ENCODE data around the gene TSHZ2.

The TSHZ2 gene

DNA sequence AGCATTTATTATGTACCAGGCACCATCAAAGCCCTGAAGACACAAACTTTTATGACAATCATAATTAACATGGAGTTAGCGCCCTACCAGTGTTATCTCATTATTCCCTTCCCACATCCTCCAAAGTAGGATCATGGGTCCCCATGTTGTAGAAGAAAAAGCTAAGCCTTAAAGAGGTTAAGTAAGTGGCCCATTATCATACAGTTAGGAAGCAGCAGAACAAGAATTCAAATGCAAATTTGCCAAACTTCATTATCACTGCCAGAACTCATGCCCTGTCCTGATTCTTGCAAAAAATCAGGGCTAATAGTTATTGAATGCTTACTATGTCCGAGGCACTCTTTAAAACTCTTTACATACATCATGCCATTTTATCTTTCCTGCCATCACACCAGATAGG is 310.9 kb downstream of the TSHZ2 start:
- H3K36me3 ChIP-seq (ENCODE audit: insufficient read depth, low read length), result no peaks in the 10 kb centered on the region
- no peaks in the 10 kb centered on the region for H3K4me1 ChIP-seq (ENCODE audit: insufficient read depth, low read length, severe bottlenecking)
- H3K4me3 ChIP-seq (ENCODE audit: low read depth, low read length, poor library complexity, severe bottlenecking), result no peak overlapping the region
- no peak for TF ChIP-seq EZH2 (IDR thresholded peaks at IDR 0.05; ENCODE audit: borderline replicate concordance, low read length)
- TF ChIP-seq, protein P1, sequence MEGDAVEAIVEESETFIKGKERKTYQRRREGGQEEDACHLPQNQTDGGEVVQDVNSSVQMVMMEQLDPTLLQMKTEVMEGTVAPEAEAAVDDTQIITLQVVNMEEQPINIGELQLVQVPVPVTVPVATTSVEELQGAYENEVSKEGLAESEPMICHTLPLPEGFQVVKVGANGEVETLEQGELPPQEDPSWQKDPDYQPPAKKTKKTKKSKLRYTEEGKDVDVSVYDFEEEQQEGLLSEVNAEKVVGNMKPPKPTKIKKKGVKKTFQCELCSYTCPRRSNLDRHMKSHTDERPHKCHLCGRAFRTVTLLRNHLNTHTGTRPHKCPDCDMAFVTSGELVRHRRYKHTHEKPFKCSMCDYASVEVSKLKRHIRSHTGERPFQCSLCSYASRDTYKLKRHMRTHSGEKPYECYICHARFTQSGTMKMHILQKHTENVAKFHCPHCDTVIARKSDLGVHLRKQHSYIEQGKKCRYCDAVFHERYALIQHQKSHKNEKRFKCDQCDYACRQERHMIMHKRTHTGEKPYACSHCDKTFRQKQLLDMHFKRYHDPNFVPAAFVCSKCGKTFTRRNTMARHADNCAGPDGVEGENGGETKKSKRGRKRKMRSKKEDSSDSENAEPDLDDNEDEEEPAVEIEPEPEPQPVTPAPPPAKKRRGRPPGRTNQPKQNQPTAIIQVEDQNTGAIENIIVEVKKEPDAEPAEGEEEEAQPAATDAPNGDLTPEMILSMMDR (IDR thresholded peaks at IDR 0.05; ENCODE audit: low read length), result no peak
- H3K9me2 ChIP-seq (ENCODE audit: low read depth, low read length), result no peaks in the 10 kb centered on the region
- no peaks in the 10 kb centered on the region for H4K20me1 ChIP-seq (ENCODE audit: insufficient read depth, low read length)
- no peaks in the 10 kb centered on the region for H3F3A ChIP-seq (ENCODE audit: insufficient read depth, low read length)
- H3K9ac ChIP-seq (ENCODE audit: low read length), result no peak overlapping the region
- H3K79me2 ChIP-seq (ENCODE audit: insufficient read depth, low read length), result no peaks in the 10 kb centered on the region
- no peaks in the 10 kb centered on the region for H3K9me3 ChIP-seq (ENCODE audit: low read length)
- H3K27me3 ChIP-seq (ENCODE audit: insufficient read depth, low read length), result no peaks in the 10 kb centered on the region
- no peak overlapping the region for H2AFZ ChIP-seq (ENCODE audit: low read length)
- no peak overlapping the region for H3K4me2 ChIP-seq (ENCODE audit: low read length)
- no peak overlapping the region for H3K27ac ChIP-seq (ENCODE audit: low read depth, low read length, poor library complexity, severe bottlenecking)

DNA sequence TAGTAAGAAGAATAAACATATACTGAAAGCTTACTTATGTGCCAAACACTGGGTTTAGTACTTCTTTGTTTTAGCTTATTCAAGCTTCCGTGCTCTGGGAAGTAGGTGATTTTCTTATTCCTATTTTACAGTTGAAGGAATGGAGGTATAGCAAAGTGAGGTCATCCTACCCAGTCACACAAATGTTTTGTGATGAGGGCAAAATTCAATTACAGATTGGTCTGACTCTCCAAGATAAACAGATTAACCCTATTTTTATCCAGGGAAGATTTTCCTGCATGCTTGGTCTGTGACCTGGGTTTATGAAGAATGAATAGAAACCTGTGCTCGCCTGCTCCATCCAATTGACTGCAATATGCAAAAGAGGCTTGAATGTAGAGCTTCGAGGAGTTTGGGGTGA is 311.4 kb downstream of the TSHZ2 start:
- no peaks in the 10 kb centered on the region for H3K36me3 ChIP-seq (ENCODE audit: insufficient read depth, low read length)
- no peaks in the 10 kb centered on the region for H3F3A ChIP-seq (ENCODE audit: insufficient read depth, low read length)
- no peaks in the 10 kb centered on the region for H3K9me2 ChIP-seq (ENCODE audit: low read depth, low read length)
- no peaks in the 10 kb centered on the region for H3K27me3 ChIP-seq (ENCODE audit: insufficient read depth, low read length)
- no peaks in the 10 kb centered on the region for H3K79me2 ChIP-seq (ENCODE audit: insufficient read depth, low read length)
- H3K4me2 ChIP-seq (ENCODE audit: low read length), result no peak overlapping the region
- H3K4me1 ChIP-seq (ENCODE audit: insufficient read depth, low read length, severe bottlenecking), result no peaks in the 10 kb centered on the region
- H3K27ac ChIP-seq (ENCODE audit: low read depth, low read length, poor library complexity, severe bottlenecking), result no peak overlapping the region
- H3K9ac ChIP-seq (ENCODE audit: low read length), result no peak overlapping the region
- no peaks in the 10 kb centered on the region for H3K9me3 ChIP-seq (ENCODE audit: low read length)
- TF ChIP-seq, protein P1 (IDR thresholded peaks at IDR 0.05; ENCODE audit: low read length), result no peak
- TF ChIP-seq EZH2 (IDR thresholded peaks at IDR 0.05; ENCODE audit: borderline replicate concordance, low read length), result no peak
- H2AFZ ChIP-seq (ENCODE audit: low read length), result no peak overlapping the region
- no peak overlapping the region for H3K4me3 ChIP-seq (ENCODE audit: low read depth, low read length, poor library complexity, severe bottlenecking)
- H4K20me1 ChIP-seq (ENCODE audit: insufficient read depth, low read length), result no peaks in the 10 kb centered on the region

DNA sequence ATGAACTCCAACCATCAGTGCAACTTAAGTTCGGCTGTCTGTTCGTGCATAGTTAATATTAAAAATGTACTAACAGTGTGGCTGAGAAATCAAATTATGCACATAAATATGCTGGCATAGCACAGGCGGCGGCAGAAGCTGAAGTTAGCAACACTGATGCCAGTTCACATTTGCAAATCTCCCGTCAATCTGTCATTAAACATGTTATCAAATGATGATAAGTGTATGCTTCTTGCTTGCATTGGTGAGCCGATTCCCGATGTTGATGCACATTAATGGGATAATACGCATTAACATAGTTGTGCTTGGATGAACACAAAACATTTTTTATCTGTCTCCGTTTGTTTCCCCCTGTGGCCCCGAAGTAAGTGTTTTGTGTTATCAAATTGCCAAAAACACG is 312.1 kb downstream of the TSHZ2 start:
- Histone ChIP-seq H3K27ac (ENCODE audit: low read depth, low read length, poor library complexity, severe bottlenecking) (no peak overlapping the region), H3K9me2 (ENCODE audit: low read depth, low read length) (no peaks in the 10 kb centered on the region), H3K4me3 (ENCODE audit: low read depth, low read length, poor library complexity, severe bottlenecking) (no peak overlapping the region), H4K20me1 (ENCODE audit: insufficient read depth, low read length) (no peaks in the 10 kb centered on the region), H3K36me3 (ENCODE audit: insufficient read depth, low read length) (no peaks in the 10 kb centered on the region), H3K27me3 (ENCODE audit: insufficient read depth, low read length) (no peaks in the 10 kb centered on the region), H3K4me2 (ENCODE audit: low read length) (no peak overlapping the region), H3F3A (ENCODE audit: insufficient read depth, low read length) (no peaks in the 10 kb centered on the region), H2AFZ (ENCODE audit: low read length) (no peak overlapping the region), H3K79me2 (ENCODE audit: insufficient read depth, low read length) (no peaks in the 10 kb centered on the region), H3K4me1 (ENCODE audit: insufficient read depth, low read length, severe bottlenecking) (no peaks in the 10 kb centered on the region), H3K9ac (ENCODE audit: low read length) (no peak overlapping the region), H3K9me3 (ENCODE audit: low read length) (no peaks in the 10 kb centered on the region)
- TF ChIP-seq, protein P1 (IDR thresholded peaks at IDR 0.05; ENCODE audit: low read length), result no peak
- no peak for TF ChIP-seq EZH2 (IDR thresholded peaks at IDR 0.05; ENCODE audit: borderline replicate concordance, low read length)

Data from OCI-LY1 (cell line).